Pulmonary artery endothelial cell (primary cell): Measurements from ENCODE around the gene CREB3L2. TPM values are rescaled to one million over a fixed set of nuclear protein-coding genes. Genes with fewer than 3 reads are reported as not detected.
"Not testable (repeated sequence)": the region's sequence is repeated elsewhere in the genome, so short reads cannot be mapped to it uniquely, and the experiment has no call there.

ENCODE experiments used
- DNase-seq: peaks from one replicate; pipeline ENCODE4 v3.0.0-alpha.2; 2011; ENCODE audit warnings: low read depth, low spot score
- total RNA-seq: library from RNA; depleted of rRNA; stranded (reverse); fragments of >200 nt; gene quantifications from 2 replicates; pipeline ENCODE4 v1.2.3, GENCODE V29; 2014

Gene CREB3L2
- total RNA-seq, 1 donor from 2014 or later = 23.3 TPM

DNA sequence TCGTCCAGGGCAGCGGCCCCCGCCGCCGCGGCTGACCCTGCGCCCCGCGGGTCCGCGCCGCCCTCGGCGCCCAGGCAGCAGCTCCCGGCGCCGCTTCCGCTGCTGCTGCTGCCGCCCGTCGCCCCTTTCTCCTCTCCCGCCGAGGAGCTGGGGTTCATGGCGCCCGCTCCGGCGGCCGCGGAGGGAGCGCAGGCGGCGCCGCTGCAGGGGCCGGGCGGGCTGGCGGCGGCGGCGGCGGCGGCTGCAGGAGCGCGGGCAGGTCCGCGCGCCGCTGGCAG lies 155.4 kb downstream of the CREB3L2 start:
- no peak for DNase-seq

DNA sequence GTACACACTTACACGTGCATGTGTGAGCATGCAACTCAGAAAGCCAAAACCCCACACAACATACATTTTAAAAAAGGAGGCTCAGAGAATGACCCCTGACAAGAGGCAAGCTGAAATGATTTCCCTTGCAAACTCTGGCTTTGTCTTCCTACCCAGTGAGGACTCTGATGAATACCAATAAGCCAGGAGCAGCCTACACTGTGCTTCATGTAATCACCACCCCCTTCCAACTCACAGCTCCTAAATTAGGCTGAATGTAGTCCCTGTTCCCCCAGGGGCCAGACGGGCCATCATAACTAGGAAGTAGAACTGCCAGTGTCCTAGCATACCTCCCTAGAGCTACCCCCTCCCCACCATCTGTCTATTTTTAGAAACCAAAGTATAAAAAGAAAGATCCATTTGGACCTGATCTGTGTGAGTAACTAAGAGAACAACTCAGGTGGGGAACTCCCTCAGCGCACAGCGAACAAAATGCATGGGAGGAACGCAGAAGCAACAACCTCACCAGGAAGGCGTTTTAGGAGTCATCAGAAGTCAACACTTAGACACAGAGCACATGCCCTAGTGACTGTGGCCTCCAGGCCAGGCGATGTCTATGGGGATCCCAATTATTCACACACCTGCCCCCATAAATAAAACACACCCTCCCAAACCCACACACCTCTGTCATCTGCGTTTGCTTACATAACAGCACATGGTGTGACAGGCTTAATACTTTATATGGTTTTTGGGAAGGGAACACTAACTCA lies 157.0 kb downstream of the CREB3L2 start:
- DNase-seq = no peak

DNA sequence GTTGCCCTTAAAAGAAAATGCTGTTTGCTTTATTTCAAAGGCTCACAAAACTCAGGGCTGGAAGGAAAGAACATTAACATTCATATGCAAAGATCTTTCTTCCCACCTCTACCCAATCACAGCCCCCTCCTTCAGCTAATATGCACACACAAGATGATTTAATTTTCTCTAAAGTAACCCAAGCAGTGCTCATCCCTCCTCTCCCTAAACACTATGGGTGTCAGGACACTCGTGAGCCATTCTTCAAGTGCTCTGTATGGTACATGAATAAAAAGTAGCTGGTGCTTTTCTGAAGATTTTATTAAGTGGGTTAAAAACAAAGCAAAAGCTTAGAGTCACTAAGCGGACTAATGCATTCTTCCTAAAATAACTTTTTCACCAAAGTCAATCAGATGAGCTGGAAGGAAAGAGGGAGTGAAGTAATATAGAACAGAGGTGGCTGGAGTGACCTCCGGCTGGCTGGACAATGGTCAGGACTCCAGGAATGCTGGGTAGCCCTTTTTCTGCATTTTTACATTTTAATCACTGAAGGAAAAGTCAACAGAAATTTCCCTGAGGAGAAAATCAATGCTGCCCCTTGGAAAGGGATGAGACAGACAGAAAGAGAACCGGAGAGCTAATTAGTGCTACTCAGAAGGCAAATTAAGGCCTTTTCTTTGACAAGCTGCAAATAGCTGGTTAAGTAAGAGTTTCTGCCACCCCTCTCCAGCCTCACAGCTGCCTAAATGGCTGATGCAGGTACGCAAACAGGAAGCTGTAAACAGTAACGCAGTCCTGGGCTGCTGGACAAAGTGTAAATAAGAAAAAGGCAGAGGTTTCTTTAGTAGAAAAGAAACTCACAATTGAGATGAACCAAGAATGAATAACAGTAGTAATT lies 161.7 kb downstream of the CREB3L2 start:
- no peak for DNase-seq

- no peak for DNase-seq
Measured at GRCh38 chr7:137838706-137839315, 163.1 kb downstream of the CREB3L2 start.

DNA sequence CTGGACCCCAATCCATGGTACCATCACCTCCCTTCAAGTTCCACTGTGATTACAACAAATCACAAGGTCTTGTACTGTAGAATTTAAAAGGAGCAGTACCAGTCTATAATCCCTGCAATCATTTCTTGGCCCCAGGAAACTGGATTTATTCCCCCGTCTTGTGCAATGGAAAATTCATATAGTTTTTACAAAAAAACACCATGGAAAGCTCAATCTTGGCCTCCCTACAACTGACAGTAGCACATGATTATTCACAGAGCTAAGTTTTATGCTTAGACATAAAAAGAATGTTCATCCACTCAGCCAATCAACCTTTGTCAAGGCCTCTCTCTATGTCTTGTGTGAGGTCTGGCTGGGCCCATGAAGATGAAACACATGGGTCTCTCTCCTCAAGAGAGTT lies 165.3 kb downstream of the CREB3L2 start:
- DNase-seq = no peak

GRCh38 chr7:137836113-137836509 lies 165.8 kb downstream of the CREB3L2 start:
- no peak for DNase-seq

- no peak for DNase-seq
Measured at GRCh38 chr7:137835486-137836112, 166.3 kb downstream of the CREB3L2 start.

DNA sequence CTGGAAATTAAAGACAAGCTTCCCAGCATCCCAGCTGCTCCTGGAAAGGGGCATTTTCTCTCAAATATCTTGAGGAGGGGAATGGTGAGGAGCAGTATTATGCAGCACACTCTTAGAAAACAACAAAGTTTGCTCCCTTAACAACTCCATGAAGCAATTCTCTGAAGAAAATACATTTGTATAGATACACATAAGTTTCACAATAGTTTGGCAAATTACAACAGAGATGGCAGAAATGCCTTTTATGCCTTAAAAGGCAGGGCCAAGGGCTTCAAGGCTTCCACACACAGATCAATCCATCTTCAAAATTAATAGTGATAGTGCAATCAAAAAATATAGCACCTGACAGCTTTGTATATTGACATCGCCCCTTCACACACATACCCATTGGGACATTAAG lies 167.3 kb downstream of the CREB3L2 start:
- no peak for DNase-seq

- not testable (repeated sequence) for DNase-seq
Measured at GRCh38 chr7:137832990-137833389, 168.9 kb downstream of the CREB3L2 start.

GRCh38 chr7:137832382-137832781 lies 169.5 kb downstream of the CREB3L2 start:
- DNase-seq = no peak

GRCh38 chr7:137831555-137831954 lies 170.3 kb downstream of the CREB3L2 start:
- not testable (repeated sequence) for DNase-seq

DNA sequence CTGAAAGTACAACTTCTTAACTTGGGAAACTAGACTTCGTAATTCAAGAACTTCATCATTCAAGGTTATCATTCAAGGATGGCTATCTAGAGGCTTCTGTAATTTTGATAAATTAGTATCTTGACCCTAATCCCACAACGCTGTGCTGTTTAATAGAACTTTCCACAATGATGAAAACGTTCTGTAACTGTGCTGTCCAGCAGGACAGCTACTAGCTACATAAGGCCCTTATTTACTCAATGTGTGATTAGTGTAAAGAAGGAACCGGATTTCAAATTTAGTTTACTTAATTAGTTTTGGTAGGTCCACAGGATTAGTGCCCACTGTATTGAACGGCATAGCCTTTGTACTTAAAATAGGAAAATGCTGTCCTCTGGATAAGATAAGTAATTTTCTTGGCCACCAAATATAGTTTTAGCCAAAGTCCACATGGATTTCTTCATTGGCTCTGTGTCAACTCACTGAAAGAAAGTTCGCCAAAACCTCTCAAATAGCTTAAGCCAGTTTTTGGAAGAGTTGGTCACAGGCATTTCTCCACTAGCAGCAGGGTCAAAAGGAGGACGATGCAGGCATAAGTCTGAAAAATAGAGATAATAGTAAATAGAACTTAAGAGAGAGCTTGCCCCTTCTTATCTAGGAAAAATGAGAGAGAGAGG lies 172.4 kb downstream of the CREB3L2 start:
- no peak for DNase-seq

- no peak for DNase-seq
Measured at GRCh38 chr7:137828456-137828855, 173.4 kb downstream of the CREB3L2 start.

GRCh38 chr7:137825489-137825888 lies 176.4 kb downstream of the CREB3L2 start:
- no peak for DNase-seq

Other genes starting within 250 kb of the CREB3L2 start
- 0.33 and 0.53 TPM in 2 replicates for gene DGKI, start 155.1 kb downstream of the CREB3L2 start, total RNA-seq
- gene AKR1D1, start 74.4 kb upstream of the CREB3L2 start, total RNA-seq = not detected in 2 replicates